Cardiac muscle cell (in vitro differentiated cells and primary cell): Measurements from ENCODE around the gene CDC42SE2. TPM values are rescaled to one million over a fixed set of nuclear protein-coding genes. Genes with fewer than 3 reads are reported as not detected.

Experiments used
- DNase-seq, 2 donors: peaks; one replicate each; pipeline versions ENCODE4 v3.0.0 to v3.0.0-alpha.2; 2010 to 2017; ENCODE audit warnings: low read depth in 1 of 2, low spot score in 1 of 2
- H3K27ac ChIP-seq: fragments of 200-600 bp; sonication (generic); 2 replicates; pipeline ENCODE4 v1.5.1; 2016
- H3K27me3 ChIP-seq: fragments of 200-600 bp; sonication (generic); 2 replicates; pipeline ENCODE4 v1.6.0; 2016; ENCODE audit warnings: control low read depth
- H3K36me3 ChIP-seq: fragments of 200-600 bp; sonication (generic); 2 replicates; pipeline ENCODE4 v1.5.1; 2016; ENCODE audit warnings: control low read depth
- H3K4me1 ChIP-seq: fragments of 200-600 bp; sonication (generic); 2 replicates; pipeline ENCODE4 v1.8.1; 2017; ENCODE audit warnings: low read depth, mild to moderate bottlenecking, mixed run types
- H3K4me3 ChIP-seq: fragments of 200-600 bp; sonication (generic); 2 replicates; pipeline ENCODE4 v1.5.1; 2016; ENCODE audit warnings: mild to moderate bottlenecking
- H3K9me3 ChIP-seq: fragments of 200-600 bp; sonication (generic); 2 replicates; pipeline ENCODE4 v1.5.1; 2017; ENCODE audit warnings: low read depth, mild to moderate bottlenecking, control low read depth
- polyA plus RNA-seq: library from polyadenylated mRNA; unstranded; fragments of >200 nt; fragmentation: Nextera tagmentation; extraction: Ambion mirVana; gene quantifications from 2 replicates; pipeline ENCODE4 v1.2.1, GENCODE V29; 2016
- total RNA-seq: library from RNA; depleted of rRNA; stranded (reverse); fragments of >200 nt; gene quantifications from 2 replicates; pipeline ENCODE4 v1.2.3, GENCODE V29; 2016
- TF ChIP-seq, protein P1 (sequence below): IDR thresholded peaks from 2 replicates; pipeline ENCODE4 v1.5.1; 2012; ENCODE audit warnings: low read depth, mild to moderate bottlenecking, low read length

Gene CDC42SE2
- total and polyA plus RNA-seq, 2 experiments from 2014 or later = 15.2 to 24.1 TPM

DNA sequence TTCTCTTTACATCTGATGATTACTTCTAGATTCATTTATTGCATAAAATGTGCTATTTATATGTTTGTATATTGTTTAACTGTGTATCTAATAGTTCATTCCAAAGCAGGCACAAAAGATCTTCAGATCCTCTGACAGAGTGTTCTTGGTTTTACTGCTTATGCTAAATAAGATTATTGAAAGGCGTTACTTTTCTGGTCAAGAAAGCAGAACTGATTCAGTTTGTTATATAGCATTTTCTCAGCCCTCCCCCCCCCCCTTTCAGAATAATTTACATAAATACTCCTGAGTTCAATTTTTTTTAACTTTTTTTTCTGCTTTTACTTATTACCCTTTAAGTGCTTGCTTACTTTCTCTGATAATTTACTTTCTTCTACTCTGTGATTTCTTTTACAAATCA, 15.4 kb downstream of the CDC42SE2 start:
- Histone ChIP-seq H3K9me3 (no peaks in the 10 kb centered on the region), H3K4me3 (no peak overlapping the region), H3K36me3 (no peaks in the 10 kb centered on the region), H3K4me1 (peaks cover 11% of the 10 kb centered on the region), H3K27me3 (no peaks in the 10 kb centered on the region), H3K27ac (no peak overlapping the region)
- DNase-seq = no peak
- TF ChIP-seq, protein P1, sequence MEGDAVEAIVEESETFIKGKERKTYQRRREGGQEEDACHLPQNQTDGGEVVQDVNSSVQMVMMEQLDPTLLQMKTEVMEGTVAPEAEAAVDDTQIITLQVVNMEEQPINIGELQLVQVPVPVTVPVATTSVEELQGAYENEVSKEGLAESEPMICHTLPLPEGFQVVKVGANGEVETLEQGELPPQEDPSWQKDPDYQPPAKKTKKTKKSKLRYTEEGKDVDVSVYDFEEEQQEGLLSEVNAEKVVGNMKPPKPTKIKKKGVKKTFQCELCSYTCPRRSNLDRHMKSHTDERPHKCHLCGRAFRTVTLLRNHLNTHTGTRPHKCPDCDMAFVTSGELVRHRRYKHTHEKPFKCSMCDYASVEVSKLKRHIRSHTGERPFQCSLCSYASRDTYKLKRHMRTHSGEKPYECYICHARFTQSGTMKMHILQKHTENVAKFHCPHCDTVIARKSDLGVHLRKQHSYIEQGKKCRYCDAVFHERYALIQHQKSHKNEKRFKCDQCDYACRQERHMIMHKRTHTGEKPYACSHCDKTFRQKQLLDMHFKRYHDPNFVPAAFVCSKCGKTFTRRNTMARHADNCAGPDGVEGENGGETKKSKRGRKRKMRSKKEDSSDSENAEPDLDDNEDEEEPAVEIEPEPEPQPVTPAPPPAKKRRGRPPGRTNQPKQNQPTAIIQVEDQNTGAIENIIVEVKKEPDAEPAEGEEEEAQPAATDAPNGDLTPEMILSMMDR = no peak

- TF ChIP-seq, protein P1 = no peak
- no peaks in the 10 kb centered on the region for H3K36me3 ChIP-seq
- no peak overlapping the region for H3K27ac ChIP-seq
- no peaks in the 10 kb centered on the region for H3K9me3 ChIP-seq
- DNase-seq = peak in 1 of 2 donors; percentile 53
- H3K4me3 ChIP-seq = no peak overlapping the region
- H3K4me1 ChIP-seq = peaks cover 14% of the 10 kb centered on the region
- no peaks in the 10 kb centered on the region for H3K27me3 ChIP-seq
These were observed 16.6 kb downstream of the CDC42SE2 start for GRCh38 chr5:131280417-131280816.

DNA sequence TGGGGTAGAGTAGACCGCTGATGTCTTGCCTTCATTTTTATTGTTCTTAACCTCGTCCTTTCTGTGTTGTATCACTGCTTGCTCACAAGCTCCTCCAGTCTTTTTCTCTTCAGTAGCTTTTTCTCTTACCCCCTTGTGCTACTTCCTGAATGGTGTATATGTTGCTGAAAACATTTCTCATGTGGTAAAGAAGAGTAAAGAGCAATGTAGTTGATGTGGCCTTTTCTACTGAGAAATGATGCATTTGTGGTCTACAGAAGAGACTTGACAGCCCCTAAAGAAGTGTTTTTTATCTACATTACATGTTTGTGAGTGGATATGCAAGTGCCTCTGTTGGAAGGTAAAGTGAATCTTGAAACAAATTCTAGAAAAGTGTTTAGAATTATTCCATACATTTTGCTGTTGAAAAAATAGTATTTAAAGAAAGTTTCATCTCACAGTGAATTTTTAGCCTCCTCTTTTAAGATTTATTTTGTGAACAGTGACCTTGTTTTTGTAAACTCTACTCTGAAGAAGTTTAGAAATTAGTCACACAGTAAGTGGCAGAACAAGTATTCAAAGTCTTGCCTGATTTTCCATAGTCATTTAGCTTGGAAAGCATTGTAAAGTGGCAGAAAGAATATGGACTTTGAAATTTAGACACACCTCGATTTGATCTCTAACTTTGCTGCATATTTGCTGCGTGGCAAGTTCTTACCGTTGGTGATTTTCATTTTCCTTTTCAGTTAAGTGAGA, 17.4 kb downstream of the CDC42SE2 start:
- no peak overlapping the region for H3K4me3 ChIP-seq
- peak overlapping the region; percentile 33 for H3K27ac ChIP-seq

DNA sequence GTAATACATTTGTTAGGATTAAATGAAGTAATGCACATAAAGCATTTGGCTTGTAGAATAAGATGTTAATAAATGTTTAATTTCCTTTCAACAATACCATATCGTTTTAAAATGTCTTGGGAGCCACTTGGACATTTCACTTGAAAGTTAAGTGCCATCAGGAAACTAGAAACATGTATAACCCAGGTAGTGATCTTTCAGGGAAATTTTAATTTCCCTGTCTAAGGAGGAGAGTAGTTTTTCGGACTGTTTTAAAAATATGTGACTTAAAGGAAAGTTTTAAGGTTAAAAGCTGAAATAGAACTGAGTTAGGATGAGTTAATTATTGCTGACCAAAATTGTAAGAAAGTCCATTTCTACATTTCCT, 18.0 kb downstream of the CDC42SE2 start:
- Histone ChIP-seq H3K9me3 (no peaks in the 10 kb centered on the region), H3K27me3 (no peaks in the 10 kb centered on the region), H3K27ac (no peak overlapping the region), H3K4me1 (peaks cover 17% of the 10 kb centered on the region), H3K36me3 (no peaks in the 10 kb centered on the region), H3K4me3 (no peak overlapping the region)
- DNase-seq = no peak
- TF ChIP-seq, protein P1 = no peak

More for the DNA sequence above, 17.4 kb downstream of the CDC42SE2 start:
- no peaks in the 10 kb centered on the region for H3K36me3 ChIP-seq
- TF ChIP-seq, protein P1 = no peak
- DNase-seq = no peak
- H3K27me3 ChIP-seq = no peaks in the 10 kb centered on the region
- H3K9me3 ChIP-seq = no peaks in the 10 kb centered on the region
- peaks cover 17% of the 10 kb centered on the region for H3K4me1 ChIP-seq

DNA sequence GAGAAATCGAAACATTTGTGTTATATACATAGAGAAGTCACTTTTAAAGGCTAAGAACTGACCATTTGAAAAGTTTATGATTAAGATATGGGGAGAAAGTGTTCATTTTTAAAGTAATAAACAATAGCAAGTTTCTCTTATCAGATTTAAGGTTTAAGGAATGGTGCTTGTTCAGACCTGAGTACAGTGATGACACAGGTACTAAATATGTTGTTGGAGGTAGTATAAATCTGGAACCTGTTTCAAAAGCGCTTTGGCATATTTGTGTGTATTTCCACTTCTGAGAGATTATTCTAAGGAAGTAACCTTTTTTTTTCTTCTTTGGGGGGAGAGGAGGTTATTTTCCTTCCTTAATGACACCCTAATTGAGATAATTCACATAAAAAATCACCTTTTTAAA, 18.4 kb downstream of the CDC42SE2 start:
- H3K4me3 ChIP-seq = no peak overlapping the region
- no peaks in the 10 kb centered on the region for H3K36me3 ChIP-seq
- H3K27me3 ChIP-seq = no peaks in the 10 kb centered on the region
- no peak overlapping the region for H3K27ac ChIP-seq
- DNase-seq = no peak
- TF ChIP-seq, protein P1 = no peak
- H3K4me1 ChIP-seq = peaks cover 17% of the 10 kb centered on the region
- no peaks in the 10 kb centered on the region for H3K9me3 ChIP-seq
